GM15510 (cell line): ENCODE data around the gene FEV.

Experiments
- POLR2A ChIP-seq: IDR thresholded peaks from 3 replicates; pipeline ENCODE4 v1.6.1; 2011; ENCODE audit warnings: borderline replicate concordance; ENCODE audit not compliant: insufficient read length; ENCODE audit errors: extremely low read depth

Gene FEV

DNA sequence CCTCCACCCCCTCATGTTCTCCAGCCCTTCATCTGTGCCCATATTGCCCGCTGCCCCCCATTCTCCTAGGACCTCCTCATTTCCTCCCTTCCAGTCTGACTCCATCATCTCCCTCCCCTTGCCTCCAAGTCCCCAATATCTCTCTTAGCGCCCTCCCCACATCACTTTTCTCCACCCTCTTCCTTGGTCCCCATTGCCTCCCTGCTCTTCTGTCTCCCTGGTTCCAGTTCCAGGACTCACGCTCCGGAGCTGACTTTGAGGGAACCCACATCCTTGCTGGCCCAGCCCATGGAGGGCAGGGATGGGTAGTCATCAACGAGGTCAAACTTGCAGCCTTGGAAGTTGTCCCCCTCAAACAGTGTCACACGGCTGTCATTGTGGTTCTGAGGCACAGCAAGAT is 5.6 kb upstream of the FEV start:
- TF ChIP-seq POLR2A, result no peak

DNA sequence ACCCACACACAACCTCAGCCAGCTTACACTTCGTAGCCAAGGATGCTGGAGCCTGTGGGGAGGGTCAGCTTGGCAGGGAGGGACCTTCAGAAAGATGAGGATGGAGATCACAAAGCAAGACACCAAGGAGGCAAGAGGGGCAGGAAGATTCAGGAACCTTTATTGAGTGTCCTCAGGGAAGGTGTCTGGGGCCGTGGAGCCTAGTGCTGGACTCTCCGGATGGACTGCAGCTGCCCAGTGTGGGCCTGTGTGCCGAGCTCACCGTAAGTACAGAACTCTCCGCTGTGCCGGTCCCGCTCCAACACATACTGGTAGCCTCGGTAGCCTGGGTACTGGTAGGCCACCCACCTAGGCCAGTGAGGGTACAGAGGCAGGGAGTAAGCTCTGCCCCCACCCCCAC is 5.1 kb upstream of the FEV start:
- no peak for TF ChIP-seq POLR2A

DNA sequence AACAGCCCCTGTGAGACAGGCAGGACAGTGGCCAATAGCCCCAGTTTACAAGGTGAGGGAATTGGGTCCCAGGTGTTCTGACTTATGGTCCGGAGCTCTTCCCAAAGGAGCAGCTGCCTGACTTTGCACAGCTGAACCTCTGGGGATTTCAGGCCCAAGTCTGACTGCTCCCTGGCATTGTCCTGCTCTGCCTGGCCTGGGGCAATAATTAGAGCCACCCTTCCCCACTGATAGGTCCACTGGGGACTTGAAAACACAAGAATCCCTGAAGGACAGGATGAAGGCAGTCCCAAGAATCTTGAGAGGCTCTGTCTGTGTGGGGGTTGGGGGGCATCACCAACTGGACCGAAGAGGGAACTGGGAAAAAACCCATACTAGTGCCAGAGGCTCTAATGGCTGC is 3.7 kb upstream of the FEV start:
- TF ChIP-seq POLR2A, result no peak

DNA sequence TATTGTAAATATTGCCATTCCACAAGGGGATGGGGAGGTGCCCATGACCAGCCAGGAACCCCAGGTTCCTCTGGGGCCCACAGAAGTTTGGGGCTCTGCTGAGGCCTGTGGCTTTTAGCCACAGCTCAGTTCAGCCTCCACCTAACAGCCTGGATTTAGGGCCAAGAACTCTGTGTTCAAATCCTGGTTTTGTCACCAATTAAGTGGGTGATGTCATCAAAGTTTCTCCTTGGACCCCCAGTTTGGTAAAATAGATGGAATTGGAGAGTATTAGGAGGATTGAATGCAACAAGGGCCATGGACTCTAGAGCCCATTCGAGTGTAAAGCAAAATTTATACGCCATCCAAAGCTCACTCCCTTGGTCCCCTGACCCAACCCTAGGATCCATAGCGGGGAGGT is 3.2 kb upstream of the FEV start:
- TF ChIP-seq POLR2A, result no peak

DNA sequence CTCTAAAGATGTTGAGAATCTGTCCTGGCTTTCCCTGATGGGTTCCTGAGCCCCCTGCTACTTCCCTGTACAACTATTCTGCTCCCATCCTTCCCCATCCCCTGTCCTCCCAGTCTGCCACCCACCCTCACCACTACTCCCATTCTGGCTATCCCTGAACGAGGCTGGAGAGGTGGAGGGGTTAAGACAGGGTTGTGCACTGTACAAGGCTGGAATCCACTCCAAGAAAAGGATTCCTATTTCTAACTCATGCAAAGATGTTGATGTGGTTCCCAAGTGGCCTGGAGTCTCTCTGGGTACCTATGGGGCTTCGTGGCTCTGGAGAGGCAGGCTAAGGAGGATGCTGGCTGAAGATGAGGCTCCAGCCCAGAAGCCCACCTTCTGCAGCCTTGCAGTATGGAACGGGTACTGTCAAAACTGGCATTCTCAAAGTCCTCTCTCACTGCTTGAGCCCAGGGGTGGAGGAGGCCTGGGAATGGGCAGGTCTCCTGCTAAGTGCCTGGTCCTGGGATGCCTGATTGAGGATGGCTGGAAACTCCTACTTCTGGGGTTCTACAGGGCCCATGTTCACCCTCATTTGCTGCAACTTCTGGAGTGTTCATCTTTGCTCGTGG is 1.3 kb upstream of the FEV start:
- TF ChIP-seq POLR2A, result no peak

- no peak for TF ChIP-seq POLR2A
Measured at GRCh38 chr2:218985325-218986091, 524 bp upstream of the FEV start.

GRCh38 chr2:218984239-218985020 is 554 bp downstream of the FEV start:
- no peak for TF ChIP-seq POLR2A

DNA sequence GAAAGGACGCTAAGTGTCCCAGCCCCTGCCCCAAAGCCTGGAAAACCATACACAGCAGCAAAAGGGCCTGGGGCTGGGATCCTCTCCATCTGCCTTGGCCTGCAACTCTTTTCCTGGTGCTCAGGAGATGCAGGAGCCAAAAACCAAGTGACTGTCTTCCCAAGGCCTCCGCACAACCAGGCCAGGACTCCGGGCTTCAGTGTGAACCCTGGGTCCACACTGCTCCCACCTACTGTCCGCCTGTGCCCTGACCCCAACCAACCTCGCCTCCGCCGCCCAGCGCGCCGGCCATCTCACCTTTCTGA is 1.1 kb downstream of the FEV start:
- TF ChIP-seq POLR2A, result no peak

DNA sequence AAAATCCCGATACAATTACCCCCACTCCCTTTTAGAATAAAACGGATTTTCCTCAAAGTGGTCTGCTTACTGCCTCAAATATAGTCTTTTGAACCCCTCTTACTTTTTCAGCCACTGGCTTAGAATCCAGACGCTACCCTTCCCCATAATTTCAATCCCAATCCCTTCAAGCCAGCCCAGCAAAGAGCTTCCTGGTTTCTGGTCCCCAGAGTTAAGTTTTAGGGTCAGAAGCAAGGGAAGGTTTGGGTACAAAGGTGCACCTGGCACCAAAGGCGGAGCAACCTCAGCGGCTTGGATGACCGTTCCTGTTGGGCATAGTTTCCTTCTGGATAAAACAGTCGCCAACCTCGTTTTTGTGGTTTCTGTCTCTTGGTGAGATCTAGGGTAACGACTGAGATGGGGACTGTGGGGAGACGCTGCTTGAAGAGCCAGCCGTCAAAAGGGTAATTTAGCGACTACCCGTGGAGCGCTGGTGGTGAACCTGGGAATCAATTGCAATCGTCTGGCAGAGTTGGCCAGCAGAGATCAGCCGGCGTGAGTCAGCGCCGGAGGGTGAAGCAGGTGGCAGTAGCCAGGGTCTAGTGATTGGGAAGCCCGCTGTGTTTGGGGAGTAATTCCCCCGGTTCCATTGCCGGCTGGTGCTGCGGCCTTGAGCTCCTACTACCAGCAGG is 1.6 kb downstream of the FEV start:
- no peak for TF ChIP-seq POLR2A

GRCh38 chr2:218982586-218983262 is 2.3 kb downstream of the FEV start:
- no peak for TF ChIP-seq POLR2A

DNA sequence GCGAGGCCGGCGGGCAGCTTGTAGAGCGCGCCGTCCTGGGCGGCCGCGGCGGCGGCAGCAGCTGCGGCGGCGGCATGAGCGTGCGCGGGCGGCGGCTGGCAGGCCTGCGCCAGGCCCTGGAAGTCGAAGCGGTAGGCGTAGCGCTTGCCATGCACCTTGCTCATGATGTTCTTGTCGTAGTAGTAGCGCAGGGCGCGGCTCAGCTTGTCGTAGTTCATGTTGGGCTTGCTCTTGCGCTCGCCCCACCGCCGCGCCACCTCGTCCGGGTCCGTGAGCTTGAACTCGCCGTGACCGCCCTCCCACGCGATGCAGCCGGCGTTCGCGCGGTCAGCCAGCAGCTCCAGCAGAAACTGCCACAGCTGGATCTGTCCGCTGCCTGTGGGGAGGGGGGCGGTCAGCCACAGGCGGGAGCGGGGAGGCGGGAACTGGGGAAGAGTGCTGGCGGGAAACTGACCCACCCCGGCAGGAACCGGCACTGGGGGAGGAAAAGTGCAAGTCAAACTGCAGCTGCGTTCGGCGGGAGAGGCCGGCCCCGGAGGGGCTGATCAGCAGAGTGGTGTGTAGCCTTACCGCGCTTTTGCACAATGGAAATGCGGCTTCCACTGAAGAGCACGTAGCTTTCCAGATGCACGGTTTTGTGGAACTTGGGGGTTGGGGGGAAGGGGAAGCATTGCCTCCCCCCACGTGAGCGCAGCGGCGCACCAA is 3.0 kb downstream of the FEV start:
- TF ChIP-seq POLR2A, result no peak

DNA sequence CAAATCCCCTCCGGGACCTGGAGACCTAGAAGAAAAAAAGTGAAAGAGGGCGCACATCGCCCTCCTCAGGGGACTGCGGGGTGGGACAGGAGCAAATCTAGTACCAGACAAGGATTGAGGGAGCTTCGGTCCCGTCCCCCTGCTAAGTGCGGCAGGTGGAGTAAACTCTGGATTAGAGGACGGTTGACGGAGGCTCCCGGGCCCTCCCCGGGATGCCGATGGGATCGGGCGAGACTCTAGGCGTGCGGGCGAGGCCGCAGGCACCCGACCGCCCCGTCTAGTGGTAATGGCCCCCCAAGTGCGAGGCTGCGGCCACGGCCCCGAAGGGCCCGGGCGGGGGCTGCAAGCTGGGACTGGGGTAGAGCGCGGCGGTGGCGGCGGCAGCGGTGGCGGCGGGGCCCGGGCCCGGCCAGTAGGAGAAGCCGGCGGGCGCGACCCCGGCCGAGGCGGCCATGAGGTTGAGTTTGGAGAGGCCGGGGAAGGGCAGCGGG is 3.5 kb downstream of the FEV start:
- no peak for TF ChIP-seq POLR2A

DNA sequence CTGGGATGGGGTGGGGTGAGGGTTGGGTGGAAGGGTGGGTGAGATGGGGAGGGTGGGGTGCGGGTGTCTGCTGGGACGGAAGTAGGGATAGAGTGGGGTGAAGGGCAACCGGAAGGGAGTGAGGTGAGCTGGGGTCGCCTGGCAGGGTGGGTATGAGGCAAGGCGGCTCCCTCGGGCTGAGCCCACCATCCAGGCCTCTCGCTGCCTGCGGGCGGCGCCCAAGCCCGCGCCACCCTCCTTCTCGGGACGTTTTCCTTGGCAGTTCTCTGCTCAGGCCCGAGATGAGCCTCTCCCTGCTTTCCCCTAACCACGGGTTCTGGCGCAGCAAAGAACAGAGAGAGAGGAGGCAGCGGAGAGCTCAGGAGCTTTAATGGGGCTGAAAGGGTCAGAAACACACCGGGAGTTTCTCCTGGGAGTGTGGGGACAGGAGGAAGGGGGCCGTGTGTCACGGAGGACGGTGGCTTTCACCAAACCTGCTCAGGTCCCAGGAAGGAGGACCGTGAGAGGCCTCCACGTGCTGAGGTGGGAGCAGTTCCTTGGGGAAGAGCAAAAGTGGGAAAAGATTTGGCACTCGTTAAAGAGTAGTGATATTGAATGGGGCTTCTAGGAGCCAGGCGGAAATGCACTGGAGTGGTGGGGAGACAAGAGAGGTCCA is 4.1 kb downstream of the FEV start:
- TF ChIP-seq POLR2A, result no peak
